BJ (cell line): ENCODE data around the gene DUSP15. TPM values are rescaled to one million over a fixed set of nuclear protein-coding genes. Genes with fewer than 3 reads are reported as not detected.
A peak's percentile ranks its signal among the peaks of the same experiment; 100 is the strongest.

Experiments
- CTCF ChIA-PET: fragments of 350-600 bp; formaldehyde crosslinking; extraction: SDS; loops from one replicate; lab custom pipeline; 2021; ENCODE audit warnings: antibody characterized with exemption, inconsistent platforms; lab: Yijun Ruan, JAX
- POLR2A ChIA-PET: fragments of 300-600 bp; sonication (Branson Sonifier 250); formaldehyde crosslinking; extraction: SDS; loops from one replicate; lab custom pipeline; 2021; ENCODE audit warnings: antibody characterized with exemption; lab: Charles Lee
- DNase-seq: peaks from one replicate; pipeline ENCODE4 v3.0.0-alpha.2; 2011; ENCODE audit warnings: low read depth
- H3K27me3 ChIP-seq: 2 replicates; pipeline ENCODE4 v1.6.0; 2011; ENCODE audit warnings: low read length; ENCODE audit not compliant: control insufficient read depth, insufficient read depth
- H3K36me3 ChIP-seq: 2 replicates; pipeline ENCODE4 v1.5.1; 2011; ENCODE audit warnings: low read length; ENCODE audit not compliant: control insufficient read depth, insufficient read depth
- H3K4me3 ChIP-seq: 2 replicates; pipeline ENCODE4 v1.5.1; 2011; ENCODE audit warnings: low read depth, mild to moderate bottlenecking, control low read depth, low read length
- polyA plus RNA-seq: library from polyadenylated mRNA; depleted of rRNA; stranded (reverse); fragments of >200 nt; gene quantifications from 2 replicates; pipeline ENCODE4 v1.2.3, GENCODE V29; 2011
- TF ChIP-seq, protein P1 (sequence below): IDR thresholded peaks from 2 replicates; pipeline ENCODE4 v1.5.1; 2011; ENCODE audit warnings: low read depth, mild to moderate bottlenecking, control low read depth, inconsistent platforms, low read length, moderate library complexity; ENCODE audit not compliant: insufficient read depth

The DUSP15 gene
- polyA plus RNA-seq, 1 experiment = 0.09 TPM

DNA sequence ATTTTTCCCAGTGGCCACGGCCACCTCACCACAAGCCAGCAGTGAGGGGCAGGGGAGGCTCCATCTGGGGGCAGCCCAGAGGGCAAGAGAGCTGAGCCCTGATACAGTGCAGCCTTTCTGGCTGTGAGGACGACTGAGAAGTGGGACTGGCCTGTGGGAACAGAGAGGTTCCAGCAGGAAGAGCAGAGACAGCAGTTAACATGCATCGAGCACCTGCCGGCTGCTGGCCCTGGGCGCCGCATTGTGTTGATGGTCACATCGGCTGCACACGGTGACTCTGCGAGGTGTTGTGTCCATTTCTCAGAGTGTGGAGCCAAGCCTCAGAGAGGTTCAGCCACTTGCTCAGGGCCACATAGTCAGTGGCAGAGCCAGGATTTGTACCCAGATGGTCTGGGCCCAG lies 34.8 kb downstream of the DUSP15 start:
- ChIA-PET CTCF (interaction anchor here (0.7 to 10.6 kb wide), 5 partner anchors 13 to 200 kb away, joined by 3 to 105 read pairs (median 4); partner anchors contain the start of gene MYLK2), POLR2A (no interaction called here)
- no peak overlapping the region for H3K4me3 ChIP-seq
- TF ChIP-seq, protein P1, sequence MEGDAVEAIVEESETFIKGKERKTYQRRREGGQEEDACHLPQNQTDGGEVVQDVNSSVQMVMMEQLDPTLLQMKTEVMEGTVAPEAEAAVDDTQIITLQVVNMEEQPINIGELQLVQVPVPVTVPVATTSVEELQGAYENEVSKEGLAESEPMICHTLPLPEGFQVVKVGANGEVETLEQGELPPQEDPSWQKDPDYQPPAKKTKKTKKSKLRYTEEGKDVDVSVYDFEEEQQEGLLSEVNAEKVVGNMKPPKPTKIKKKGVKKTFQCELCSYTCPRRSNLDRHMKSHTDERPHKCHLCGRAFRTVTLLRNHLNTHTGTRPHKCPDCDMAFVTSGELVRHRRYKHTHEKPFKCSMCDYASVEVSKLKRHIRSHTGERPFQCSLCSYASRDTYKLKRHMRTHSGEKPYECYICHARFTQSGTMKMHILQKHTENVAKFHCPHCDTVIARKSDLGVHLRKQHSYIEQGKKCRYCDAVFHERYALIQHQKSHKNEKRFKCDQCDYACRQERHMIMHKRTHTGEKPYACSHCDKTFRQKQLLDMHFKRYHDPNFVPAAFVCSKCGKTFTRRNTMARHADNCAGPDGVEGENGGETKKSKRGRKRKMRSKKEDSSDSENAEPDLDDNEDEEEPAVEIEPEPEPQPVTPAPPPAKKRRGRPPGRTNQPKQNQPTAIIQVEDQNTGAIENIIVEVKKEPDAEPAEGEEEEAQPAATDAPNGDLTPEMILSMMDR = no peak
- H3K27me3 ChIP-seq = 0 out of 2 replicates have a peak, but pooled peaks cover 2% of the 10 kb centered on the region
- no peak for DNase-seq
- H3K36me3 ChIP-seq = no peaks in the 10 kb centered on the region

DNA sequence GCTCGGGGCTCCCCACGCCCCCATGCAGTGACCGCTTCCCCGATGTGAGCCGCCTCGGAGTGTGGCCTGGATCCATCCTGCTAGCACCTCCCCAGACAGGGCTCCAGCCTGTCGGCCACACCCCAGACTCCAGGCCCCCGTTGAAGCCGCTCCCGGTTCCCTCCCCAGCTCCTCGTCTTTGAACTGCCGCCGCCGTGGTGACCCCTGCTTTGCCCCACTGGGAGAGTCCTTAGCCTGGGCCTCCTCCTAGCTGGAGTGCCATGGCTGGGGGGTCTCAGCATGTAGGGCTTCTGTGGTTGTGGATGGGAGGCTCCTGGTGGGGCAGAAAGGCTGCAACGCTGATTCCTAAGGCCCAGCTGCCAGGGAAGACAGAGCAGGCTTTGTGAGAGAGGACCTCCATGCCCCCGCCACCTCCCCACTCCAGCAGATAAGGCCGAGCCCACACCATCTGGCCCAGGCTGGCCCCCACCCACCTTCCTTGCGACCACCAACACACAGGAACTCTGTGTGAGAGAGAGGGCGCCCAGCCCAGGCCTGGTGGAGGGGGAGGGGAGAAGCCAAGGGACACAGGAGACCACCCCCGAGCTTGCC lies 36.3 kb downstream of the DUSP15 start:
- no peak overlapping the region for H3K4me3 ChIP-seq
- TF ChIP-seq, protein P1 = no peak
- CTCF ChIA-PET = interaction anchor here (0.5 to 10.6 kb wide), 9 partner anchors 9 to 199 kb away, joined by 3 to 105 read pairs (median 4); partner anchors contain the start of gene MYLK2
- POLR2A ChIA-PET = no interaction called here
- no peak for DNase-seq
- no peaks in the 10 kb centered on the region for H3K36me3 ChIP-seq
- 0 out of 2 replicates have a peak, but pooled peaks cover 2% of the 10 kb centered on the region for H3K27me3 ChIP-seq

DNA sequence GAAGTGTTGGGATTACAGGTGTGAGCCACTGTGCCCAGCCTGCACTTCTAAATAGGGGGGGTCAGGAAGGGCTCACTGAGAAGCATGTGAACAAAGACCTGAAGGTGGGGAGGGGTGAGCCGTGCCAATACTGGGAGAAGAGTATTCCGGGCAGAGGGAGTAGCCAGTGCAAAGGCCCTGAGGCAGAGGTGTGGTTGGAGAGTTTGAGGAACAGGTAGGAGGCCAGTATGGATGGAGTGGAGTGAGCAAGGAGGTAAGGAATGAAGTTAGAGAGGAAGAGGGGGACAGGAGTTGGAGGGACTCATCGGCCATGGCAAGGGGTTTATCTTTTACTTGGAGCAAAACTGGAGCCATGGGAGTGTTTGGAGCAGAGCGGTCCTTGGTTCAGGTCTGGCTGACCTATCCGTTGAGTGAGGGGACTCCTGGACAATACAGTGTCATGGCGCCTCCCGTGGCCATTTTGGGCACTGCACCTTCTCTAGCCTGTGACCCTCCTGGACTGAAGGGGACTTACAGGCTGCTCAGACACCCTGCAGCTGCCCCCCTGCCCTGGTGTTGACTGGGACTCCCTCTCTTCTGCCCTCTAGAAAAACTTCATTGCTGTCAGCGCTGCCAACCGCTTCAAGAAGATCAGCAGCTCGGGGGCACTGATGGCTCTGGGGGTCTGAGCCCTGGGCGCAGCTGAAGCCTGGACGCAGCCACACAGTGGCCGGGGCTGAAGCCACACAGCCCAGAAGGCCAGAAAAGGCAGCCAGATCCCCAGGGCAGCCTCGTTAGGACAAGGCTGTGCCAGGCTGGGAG lies 37.0 kb downstream of the DUSP15 start:
- Histone ChIP-seq H3K4me3 (no peak overlapping the region), H3K27me3 (0 out of 2 replicates have a peak, but pooled peaks cover 2% of the 10 kb centered on the region), H3K36me3 (no peaks in the 10 kb centered on the region)
- POLR2A ChIA-PET = no interaction called here
- no peak for DNase-seq
- TF ChIP-seq, protein P1 = peak; percentile 81
- CTCF ChIA-PET = interaction anchor here (0.5 to 10.6 kb wide), 9 partner anchors 10 to 199 kb away, joined by 3 to 105 read pairs (median 4); partner anchors contain the start of gene MYLK2

DNA sequence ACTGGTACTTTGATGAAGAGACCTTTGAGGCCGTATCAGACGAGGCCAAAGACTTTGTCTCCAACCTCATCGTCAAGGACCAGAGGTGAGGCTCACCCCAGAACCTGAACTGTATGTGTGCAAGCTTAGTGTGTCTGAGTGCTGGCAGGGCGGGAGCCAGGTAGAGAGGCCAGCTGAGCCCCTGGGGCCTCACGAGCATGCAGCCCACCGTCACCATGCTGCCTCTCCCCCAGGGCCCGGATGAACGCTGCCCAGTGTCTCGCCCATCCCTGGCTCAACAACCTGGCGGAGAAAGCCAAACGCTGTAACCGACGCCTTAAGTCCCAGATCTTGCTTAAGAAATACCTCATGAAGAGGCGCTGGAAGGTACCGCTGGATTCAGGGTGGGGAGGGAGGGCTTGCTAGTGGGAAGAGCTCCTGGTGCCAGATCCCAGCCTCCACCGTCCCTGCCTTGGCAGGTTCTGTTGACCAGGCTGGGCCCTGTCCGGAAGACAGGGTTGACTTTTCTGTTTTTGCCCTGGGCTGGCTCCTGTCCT lies 38.5 kb downstream of the DUSP15 start:
- POLR2A ChIA-PET = no interaction called here
- H3K4me3 ChIP-seq = no peak overlapping the region
- 0 out of 2 replicates have a peak, but pooled peaks cover 2% of the 10 kb centered on the region for H3K27me3 ChIP-seq
- TF ChIP-seq, protein P1 = no peak
- no peak for DNase-seq
- CTCF ChIA-PET = interaction anchor here (10.6 kb wide), 1 partner anchor 9 kb away, joined by 105 read pairs; the partner anchor contains the start of gene MYLK2
- no peaks in the 10 kb centered on the region for H3K36me3 ChIP-seq

DNA sequence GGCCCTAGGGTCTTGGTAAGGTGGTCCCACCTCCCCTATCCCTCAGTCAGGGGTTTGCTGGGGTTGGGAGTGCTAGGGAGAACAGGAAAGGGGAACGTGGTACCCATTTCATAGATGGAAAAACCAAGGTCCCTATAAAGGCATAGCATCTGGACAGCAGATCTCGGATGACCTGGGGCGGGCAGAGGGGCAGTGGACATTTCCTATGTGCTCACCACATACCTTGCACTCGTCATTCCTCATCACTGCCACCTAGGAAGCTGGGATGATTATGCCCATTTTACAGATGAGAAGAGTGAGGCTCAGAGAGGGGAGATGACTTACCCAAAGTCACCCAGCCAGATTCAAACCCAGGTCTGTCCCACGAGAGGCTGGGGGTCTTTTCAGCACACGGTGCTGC lies 39.1 kb downstream of the DUSP15 start:
- no peak for DNase-seq
- H3K27me3 ChIP-seq = 0 out of 2 replicates have a peak, but pooled peaks cover 2% of the 10 kb centered on the region
- H3K4me3 ChIP-seq = no peak overlapping the region
- TF ChIP-seq, protein P1 = no peak
- no peaks in the 10 kb centered on the region for H3K36me3 ChIP-seq
- ChIA-PET CTCF (interaction anchor here (0.7 kb wide), 1 partner anchor 320 kb away, joined by 3 read pairs; no protein-coding TSS in a partner anchor), POLR2A (no interaction called here)
